GM23338 (cell line): ENCODE results near the gene SUSD2. TPM values are rescaled to one million over a fixed set of nuclear protein-coding genes. Genes with fewer than 3 reads are reported as not detected.

Source experiments
- ATAC-seq: fragments of 200-7000 bp; cut with Tn5 transposase; 3 replicates; pipeline ENCODE4 v1.9.1; 2020
- DNase-seq: peaks from one replicate; pipeline ENCODE4 v3.0.0-alpha.2; 2015; ENCODE audit warnings: low spot score
- H2AFZ ChIP-seq: fragments of 200-600 bp; sonication (generic); 2 replicates; pipeline ENCODE4 v1.8.0; 2016; ENCODE audit warnings: antibody characterized with exemption, mild to moderate bottlenecking, moderate library complexity
- H3F3A ChIP-seq: fragments of 200-600 bp; sonication (generic); replicated peaks from 2 replicates; pipeline ENCODE4 v1.8.0; 2017; ENCODE audit warnings: antibody characterized with exemption, mixed run types, low read depth
- H3K27ac ChIP-seq: fragments of 200-600 bp; sonication (generic); 2 replicates; pipeline ENCODE4 v1.6.1; 2016; ENCODE audit warnings: low read depth
- H3K27me3 ChIP-seq: fragments of 200-600 bp; sonication (generic); 2 replicates; pipeline ENCODE4 v1.8.0; 2016; ENCODE audit warnings: mild to moderate bottlenecking, mixed run types, moderate library complexity; ENCODE audit not compliant: insufficient read depth
- H3K36me3 ChIP-seq: fragments of 200-600 bp; sonication (generic); 2 replicates; pipeline ENCODE4 v1.8.0; 2016; ENCODE audit warnings: mild to moderate bottlenecking; ENCODE audit not compliant: insufficient read depth
- H3K4me1 ChIP-seq: fragments of 200-600 bp; sonication (generic); 2 replicates; pipeline ENCODE4 v1.8.0; 2016; ENCODE audit warnings: mild to moderate bottlenecking, moderate library complexity; ENCODE audit not compliant: insufficient read depth
- H3K4me2 ChIP-seq: fragments of 200-600 bp; sonication (generic); 2 replicates; pipeline ENCODE4 v1.7.1; 2017; ENCODE audit warnings: mixed run types
- H3K4me3 ChIP-seq: fragments of 200-600 bp; sonication (generic); 2 replicates; pipeline ENCODE4 v1.6.1; 2016; ENCODE audit warnings: mixed run types
- H3K79me2 ChIP-seq: fragments of 200-600 bp; sonication (generic); replicated peaks from 2 replicates; pipeline ENCODE4 v1.8.0; 2017; ENCODE audit warnings: mild to moderate bottlenecking; ENCODE audit not compliant: insufficient read depth
- H3K9me2 ChIP-seq: fragments of 200-600 bp; sonication (generic); 2 replicates; pipeline ENCODE4 v1.8.0; 2017; ENCODE audit not compliant: insufficient read depth
- H4K20me1 ChIP-seq: fragments of 200-600 bp; sonication (generic); replicated peaks from 2 replicates; pipeline ENCODE4 v1.8.0; 2017; ENCODE audit warnings: mild to moderate bottlenecking; ENCODE audit not compliant: insufficient read depth
- H3K27ac Mint-ChIP-seq: 2 replicates; pipeline ENCODE4 v1.8.0; 2020; ENCODE audit warnings: inconsistent platforms, mild to moderate bottlenecking, moderate library complexity, mixed read lengths
- H3K27me3 Mint-ChIP-seq: 3 replicates; pipeline ENCODE4 v1.8.0; 2022; ENCODE audit warnings: low read depth, mild to moderate bottlenecking, moderate library complexity, mixed read lengths, inconsistent platforms; ENCODE audit not compliant: insufficient read depth, poor library complexity
- H3K36me3 Mint-ChIP-seq: 3 replicates; pipeline ENCODE4 v1.8.0; 2021; ENCODE audit warnings: low read depth, mild to moderate bottlenecking, inconsistent platforms, moderate library complexity, mixed read lengths
- H3K4me1 Mint-ChIP-seq: 3 replicates; pipeline ENCODE4 v1.8.0; 2020; ENCODE audit warnings: mild to moderate bottlenecking, inconsistent platforms, mixed read lengths
- H3K4me3 Mint-ChIP-seq: 3 replicates; pipeline ENCODE4 v1.8.0; 2021; ENCODE audit warnings: moderate library complexity, mild to moderate bottlenecking, inconsistent platforms, mixed read lengths
- H3K9me3 Mint-ChIP-seq: 3 replicates; pipeline ENCODE4 v1.8.0; 2020; ENCODE audit warnings: moderate library complexity, mild to moderate bottlenecking, inconsistent platforms, mixed read lengths
- CREB1 ChIP-seq: fragments of 250-450 bp; sonication (Bioruptor Pico); IDR thresholded peaks from 2 replicates; pipeline ENCODE4 v1.5.0; 2020; ENCODE audit warnings: low read depth, mild to moderate bottlenecking, moderate library complexity
- EZH2 ChIP-seq: fragments of 200-600 bp; sonication (generic); IDR thresholded peaks from one replicate; pipeline ENCODE4 v1.8.0; 2017; ENCODE audit warnings: antibody characterized with exemption, mild to moderate bottlenecking, low read depth; ENCODE audit not compliant: unreplicated experiment
- EZH2phosphoT487 ChIP-seq: fragments of 200-600 bp; sonication (generic); IDR thresholded peaks from one replicate; pipeline ENCODE4 v1.8.1; 2018; ENCODE audit warnings: antibody characterized with exemption; ENCODE audit not compliant: unreplicated experiment
- JUNB ChIP-seq: IDR thresholded peaks from one replicate; pipeline ENCODE4 v1.6.1; 2016; ENCODE audit warnings: antibody characterized with exemption; ENCODE audit not compliant: unreplicated experiment
- NANOG ChIP-seq: IDR thresholded peaks from 2 replicates; pipeline ENCODE4 v1.6.1; 2016; ENCODE audit warnings: antibody characterized with exemption, borderline replicate concordance
- POLR2AphosphoS5 ChIP-seq: IDR thresholded peaks from 2 replicates; pipeline ENCODE4 v1.6.1; 2016; ENCODE audit warnings: antibody characterized with exemption, low read depth
- REST ChIP-seq: IDR thresholded peaks from one replicate; pipeline ENCODE4 v1.6.1; 2018; ENCODE audit warnings: antibody characterized with exemption; ENCODE audit not compliant: unreplicated experiment
- STAT1 ChIP-seq: IDR thresholded peaks from one replicate; pipeline ENCODE4 v1.6.1; 2016; ENCODE audit warnings: antibody characterized with exemption; ENCODE audit not compliant: unreplicated experiment
- ZNF331 ChIP-seq: fragments of 250-450 bp; sonication (Bioruptor Pico); IDR thresholded peaks from 2 replicates; pipeline ENCODE4 v1.5.0; 2020; ENCODE audit warnings: low read depth, mild to moderate bottlenecking, moderate library complexity
- polyA plus RNA-seq: library from polyadenylated mRNA; unstranded; fragments of >200 nt; fragmentation: Nextera tagmentation; extraction: Ambion mirVana; gene quantifications from 2 replicates; pipeline ENCODE4 v1.2.1, GENCODE V29; 2016
- total RNA-seq: library from RNA; depleted of rRNA; stranded (reverse); fragments of >200 nt; shearing (Covaris generic); gene quantifications from 2 replicates; pipeline ENCODE4 v1.2.3, GENCODE V29; 2014
- TF ChIP-seq, protein P1 (sequence below), 2 experiments: fragments of 200-600 bp in 1 of 2; sonication (generic) in 1 of 2; conservative IDR thresholded peaks; 2 replicates each; pipeline versions ENCODE4 v1.5.1 to v1.6.1; 2016 to 2017; ENCODE audit warnings: antibody characterized with exemption in 2 of 2, low read depth in 2 of 2, mild to moderate bottlenecking in 2 of 2, moderate library complexity in 1 of 2
- TF ChIP-seq, protein P2 (sequence below): fragments of 250-450 bp; sonication (Bioruptor Pico); IDR thresholded peaks from 2 replicates; pipeline ENCODE4 v1.5.0; 2020; ENCODE audit warnings: mild to moderate bottlenecking, moderate library complexity

SUSD2 gene
- total and polyA plus RNA-seq, 2 experiments from 2014 or later, result 0.74 to 2.1 TPM

DNA sequence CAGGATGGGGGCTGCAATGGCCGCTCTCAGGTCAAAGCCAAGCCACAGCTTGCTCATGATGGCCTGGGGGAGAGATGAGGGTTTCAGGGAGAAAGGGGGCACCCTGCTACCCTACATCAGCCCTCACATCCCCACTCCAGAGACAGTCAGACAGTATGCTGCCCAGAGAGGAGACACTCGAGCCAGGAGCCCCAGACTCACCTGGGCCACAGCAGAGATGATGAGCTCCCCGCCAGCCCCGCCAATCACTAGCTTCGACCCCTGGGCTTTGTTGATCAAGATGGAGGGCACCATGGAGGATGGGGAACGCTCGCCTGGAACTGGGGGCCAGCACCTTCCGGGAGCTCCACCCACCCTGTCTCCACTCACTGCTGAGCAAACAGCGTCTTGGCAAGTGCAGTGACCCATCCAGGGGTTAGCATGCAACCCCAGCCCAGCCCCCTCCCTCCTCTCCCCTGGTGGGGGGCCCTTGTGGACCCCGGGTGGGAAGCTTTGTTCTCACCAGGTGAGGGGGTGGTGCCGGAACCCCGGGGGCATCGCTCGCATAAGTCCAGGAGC, 43.8 kb downstream of the SUSD2 start (continued):
- no peak for TF ChIP-seq ZNF331 (CRISPR knock-in tag)
- TF ChIP-seq, protein P1, sequence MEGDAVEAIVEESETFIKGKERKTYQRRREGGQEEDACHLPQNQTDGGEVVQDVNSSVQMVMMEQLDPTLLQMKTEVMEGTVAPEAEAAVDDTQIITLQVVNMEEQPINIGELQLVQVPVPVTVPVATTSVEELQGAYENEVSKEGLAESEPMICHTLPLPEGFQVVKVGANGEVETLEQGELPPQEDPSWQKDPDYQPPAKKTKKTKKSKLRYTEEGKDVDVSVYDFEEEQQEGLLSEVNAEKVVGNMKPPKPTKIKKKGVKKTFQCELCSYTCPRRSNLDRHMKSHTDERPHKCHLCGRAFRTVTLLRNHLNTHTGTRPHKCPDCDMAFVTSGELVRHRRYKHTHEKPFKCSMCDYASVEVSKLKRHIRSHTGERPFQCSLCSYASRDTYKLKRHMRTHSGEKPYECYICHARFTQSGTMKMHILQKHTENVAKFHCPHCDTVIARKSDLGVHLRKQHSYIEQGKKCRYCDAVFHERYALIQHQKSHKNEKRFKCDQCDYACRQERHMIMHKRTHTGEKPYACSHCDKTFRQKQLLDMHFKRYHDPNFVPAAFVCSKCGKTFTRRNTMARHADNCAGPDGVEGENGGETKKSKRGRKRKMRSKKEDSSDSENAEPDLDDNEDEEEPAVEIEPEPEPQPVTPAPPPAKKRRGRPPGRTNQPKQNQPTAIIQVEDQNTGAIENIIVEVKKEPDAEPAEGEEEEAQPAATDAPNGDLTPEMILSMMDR (conservative IDR thresholded peaks at IDR 0.05; ENCODE audit: low read depth in 2 of 2), result no peak

DNA sequence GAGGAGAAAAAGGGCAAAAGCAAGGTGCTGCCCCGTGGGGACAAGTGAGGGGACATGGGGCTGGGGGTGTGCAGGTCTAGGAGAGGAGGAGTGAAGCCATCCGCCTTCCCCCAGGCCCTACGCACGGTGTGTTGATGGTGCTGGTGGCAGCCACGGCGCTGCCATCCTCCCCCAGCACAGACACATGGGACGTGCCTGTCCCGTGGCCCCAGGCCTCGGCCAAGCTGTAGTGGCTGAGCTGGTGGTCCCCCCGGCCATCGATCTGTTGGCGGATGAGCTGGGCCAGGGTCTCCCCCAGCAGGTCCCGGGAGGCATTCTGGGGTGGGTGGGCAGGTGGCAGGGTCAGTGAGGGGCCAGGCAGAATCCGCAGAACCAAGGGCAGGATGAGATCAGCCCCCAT, 44.7 kb downstream of the SUSD2 start:
- no peak overlapping the region for H2AFZ ChIP-seq
- H3K27ac ChIP-seq, result no peak overlapping the region
- H3F3A ChIP-seq, result no peaks in the 10 kb centered on the region
- Mint-ChIP-seq H3K27me3 (peaks cover 6% of the 10 kb centered on the region), H3K9me3 (peaks cover 6% of the 10 kb centered on the region; the same call in 2 of the 3 replicates), H3K4me1 (peaks cover 3% of the 10 kb centered on the region), H3K36me3 (peaks cover 6% of the 10 kb centered on the region; the same call in 1 of the 3 replicates), H3K4me3 (no peak overlapping the region), H3K27ac (no peak overlapping the region)
- peaks cover 4% of the 10 kb centered on the region; the same call in 1 of the 2 replicates for H3K4me1 ChIP-seq
- DNase-seq, result no peak
- ATAC-seq, result no peak
- no peaks in the 10 kb centered on the region for H3K27me3 ChIP-seq
- no peaks in the 10 kb centered on the region for H4K20me1 ChIP-seq
- H3K4me2 ChIP-seq, result no peak overlapping the region
- no peak overlapping the region for H3K4me3 ChIP-seq
- H3K9me2 ChIP-seq, result no peaks in the 10 kb centered on the region
- H3K79me2 ChIP-seq, result no peaks in the 10 kb centered on the region
- no peaks in the 10 kb centered on the region for H3K36me3 ChIP-seq
- TF ChIP-seq EZH2phosphoT487 (no peak), POLR2AphosphoS5 (no peak), EZH2 (no peak), REST (no peak), JUNB (no peak), ZNF331 (CRISPR knock-in tag) (no peak), CREB1 (no peak), STAT1 (no peak), NANOG (no peak)
- TF ChIP-seq, protein P2, sequence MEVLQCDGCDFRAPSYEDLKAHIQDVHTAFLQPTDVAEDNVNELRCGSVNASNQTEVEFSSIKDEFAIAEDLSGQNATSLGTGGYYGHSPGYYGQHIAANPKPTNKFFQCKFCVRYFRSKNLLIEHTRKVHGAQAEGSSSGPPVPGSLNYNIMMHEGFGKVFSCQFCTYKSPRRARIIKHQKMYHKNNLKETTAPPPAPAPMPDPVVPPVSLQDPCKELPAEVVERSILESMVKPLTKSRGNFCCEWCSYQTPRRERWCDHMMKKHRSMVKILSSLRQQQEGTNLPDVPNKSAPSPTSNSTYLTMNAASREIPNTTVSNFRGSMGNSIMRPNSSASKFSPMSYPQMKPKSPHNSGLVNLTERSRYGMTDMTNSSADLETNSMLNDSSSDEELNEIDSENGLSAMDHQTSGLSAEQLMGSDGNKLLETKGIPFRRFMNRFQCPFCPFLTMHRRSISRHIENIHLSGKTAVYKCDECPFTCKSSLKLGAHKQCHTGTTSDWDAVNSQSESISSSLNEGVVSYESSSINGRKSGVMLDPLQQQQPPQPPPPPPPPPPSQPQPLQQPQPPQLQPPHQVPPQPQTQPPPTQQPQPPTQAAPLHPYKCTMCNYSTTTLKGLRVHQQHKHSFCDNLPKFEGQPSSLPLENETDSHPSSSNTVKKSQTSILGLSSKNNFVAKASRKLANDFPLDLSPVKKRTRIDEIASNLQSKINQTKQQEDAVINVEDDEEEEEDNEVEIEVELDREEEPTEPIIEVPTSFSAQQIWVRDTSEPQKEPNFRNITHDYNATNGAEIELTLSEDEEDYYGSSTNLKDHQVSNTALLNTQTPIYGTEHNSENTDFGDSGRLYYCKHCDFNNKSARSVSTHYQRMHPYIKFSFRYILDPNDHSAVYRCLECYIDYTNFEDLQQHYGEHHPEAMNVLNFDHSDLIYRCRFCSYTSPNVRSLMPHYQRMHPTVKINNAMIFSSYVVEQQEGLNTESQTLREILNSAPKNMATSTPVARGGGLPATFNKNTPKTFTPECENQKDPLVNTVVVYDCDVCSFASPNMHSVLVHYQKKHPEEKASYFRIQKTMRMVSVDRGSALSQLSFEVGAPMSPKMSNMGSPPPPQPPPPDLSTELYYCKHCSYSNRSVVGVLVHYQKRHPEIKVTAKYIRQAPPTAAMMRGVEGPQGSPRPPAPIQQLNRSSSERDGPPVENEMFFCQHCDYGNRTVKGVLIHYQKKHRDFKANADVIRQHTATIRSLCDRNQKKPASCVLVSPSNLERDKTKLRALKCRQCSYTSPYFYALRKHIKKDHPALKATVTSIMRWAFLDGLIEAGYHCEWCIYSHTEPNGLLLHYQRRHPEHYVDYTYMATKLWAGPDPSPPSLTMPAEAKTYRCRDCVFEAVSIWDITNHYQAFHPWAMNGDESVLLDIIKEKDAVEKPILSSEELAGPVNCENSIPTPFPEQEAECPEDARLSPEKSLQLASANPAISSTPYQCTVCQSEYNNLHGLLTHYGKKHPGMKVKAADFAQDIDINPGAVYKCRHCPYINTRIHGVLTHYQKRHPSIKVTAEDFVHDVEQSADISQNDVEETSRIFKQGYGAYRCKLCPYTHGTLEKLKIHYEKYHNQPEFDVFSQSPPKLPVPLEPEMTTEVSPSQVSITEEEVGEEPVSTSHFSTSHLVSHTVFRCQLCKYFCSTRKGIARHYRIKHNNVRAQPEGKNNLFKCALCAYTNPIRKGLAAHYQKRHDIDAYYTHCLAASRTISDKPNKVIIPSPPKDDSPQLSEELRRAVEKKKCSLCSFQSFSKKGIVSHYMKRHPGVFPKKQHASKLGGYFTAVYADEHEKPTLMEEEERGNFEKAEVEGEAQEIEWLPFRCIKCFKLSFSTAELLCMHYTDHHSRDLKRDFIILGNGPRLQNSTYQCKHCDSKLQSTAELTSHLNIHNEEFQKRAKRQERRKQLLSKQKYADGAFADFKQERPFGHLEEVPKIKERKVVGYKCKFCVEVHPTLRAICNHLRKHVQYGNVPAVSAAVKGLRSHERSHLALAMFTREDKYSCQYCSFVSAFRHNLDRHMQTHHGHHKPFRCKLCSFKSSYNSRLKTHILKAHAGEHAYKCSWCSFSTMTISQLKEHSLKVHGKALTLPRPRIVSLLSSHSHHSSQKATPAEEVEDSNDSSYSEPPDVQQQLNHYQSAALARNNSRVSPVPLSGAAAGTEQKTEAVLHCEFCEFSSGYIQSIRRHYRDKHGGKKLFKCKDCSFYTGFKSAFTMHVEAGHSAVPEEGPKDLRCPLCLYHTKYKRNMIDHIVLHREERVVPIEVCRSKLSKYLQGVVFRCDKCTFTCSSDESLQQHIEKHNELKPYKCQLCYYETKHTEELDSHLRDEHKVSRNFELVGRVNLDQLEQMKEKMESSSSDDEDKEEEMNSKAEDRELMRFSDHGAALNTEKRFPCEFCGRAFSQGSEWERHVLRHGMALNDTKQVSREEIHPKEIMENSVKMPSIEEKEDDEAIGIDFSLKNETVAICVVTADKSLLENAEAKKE (CRISPR knock-in tag), result no peak
- TF ChIP-seq, protein P1 (conservative IDR thresholded peaks at IDR 0.05; ENCODE audit: low read depth in 2 of 2), result no peak
